Choroid plexus epithelial cell (primary cell): ENCODE results near the gene PHF2.

Experiments
- DNase-seq: peaks from one replicate; pipeline ENCODE4 v3.0.0-alpha.2; 2010; ENCODE audit warnings: low read depth
- H3K4me3 ChIP-seq: 2 replicates; pipeline ENCODE4 v1.5.1; 2011; ENCODE audit warnings: low read depth, mild to moderate bottlenecking, control low read depth, low read length, moderate library complexity
- CTCF ChIP-seq: conservative IDR thresholded peaks from 2 replicates; pipeline ENCODE4 v1.5.1; 2011; ENCODE audit warnings: low read depth, mild to moderate bottlenecking, control low read depth, inconsistent platforms, low read length, moderate library complexity

PHF2 gene

DNA sequence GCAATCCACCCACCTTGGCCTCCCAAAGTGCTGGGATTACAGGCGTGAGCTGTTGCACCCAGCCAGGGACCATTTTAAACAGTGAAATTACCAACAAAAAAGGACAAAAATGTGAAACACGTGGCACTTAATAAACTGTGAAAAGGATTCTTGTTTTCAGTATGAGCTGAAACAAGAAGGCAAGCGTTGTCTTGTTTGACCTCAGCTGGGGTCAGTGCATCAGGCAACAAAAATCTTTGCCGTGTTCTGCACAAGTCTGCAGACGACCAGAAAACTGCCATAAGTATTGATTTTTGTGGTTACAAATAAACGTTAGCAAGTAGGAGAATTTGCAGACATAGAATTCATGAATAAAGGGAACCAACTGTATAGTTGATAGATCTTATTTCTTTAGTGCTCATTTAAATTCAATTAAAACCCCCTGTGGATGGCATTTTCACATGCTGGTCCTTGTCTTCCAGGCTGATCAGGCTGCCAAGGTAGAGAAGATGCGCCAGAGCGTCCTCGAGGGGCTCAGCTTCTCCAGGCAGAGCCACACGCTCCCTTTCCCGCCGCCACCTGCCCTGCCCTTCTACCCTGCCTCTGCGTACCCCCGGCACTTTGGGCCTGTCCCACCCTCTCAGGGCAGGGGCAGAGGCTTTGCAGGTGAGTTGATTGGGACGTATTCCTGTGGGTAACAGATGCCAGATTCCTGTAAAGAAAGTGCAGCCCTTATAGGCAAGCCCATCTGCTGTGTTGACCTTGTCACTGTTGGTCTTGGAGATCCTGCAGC is 18.8 kb upstream of the PHF2 start:
- DNase-seq: no peak
- no peak for TF ChIP-seq CTCF
- H3K4me3 ChIP-seq: no peak overlapping the region

GRCh38 chr9:93558503-93558902 is 17.9 kb upstream of the PHF2 start:
- H3K4me3 ChIP-seq: no peak overlapping the region
- no peak for TF ChIP-seq CTCF
- DNase-seq: no peak

GRCh38 chr9:93560991-93561390 is 15.4 kb upstream of the PHF2 start:
- H3K4me3 ChIP-seq: no peak overlapping the region
- no peak for TF ChIP-seq CTCF
- DNase-seq: no peak

- no peak overlapping the region for H3K4me3 ChIP-seq
- TF ChIP-seq CTCF: no peak
- no peak for DNase-seq
Observed at GRCh38 chr9:93562157-93562556, 14.2 kb upstream of the PHF2 start.

- no peak for DNase-seq
- TF ChIP-seq CTCF: no peak
- H3K4me3 ChIP-seq: no peak overlapping the region
Observed at GRCh38 chr9:93565089-93565488, 11.3 kb upstream of the PHF2 start.

GRCh38 chr9:93566408-93567270 is 9.7 kb upstream of the PHF2 start:
- peak; percentile 98 for DNase-seq
- peak overlapping the region; percentile 71 for H3K4me3 ChIP-seq
- TF ChIP-seq CTCF: peak; percentile 87
